HepG2 (cell line): Measurements from ENCODE around the gene GTF3A. TPM values are rescaled to one million over a fixed set of nuclear protein-coding genes. Genes with fewer than 3 reads are reported as not detected.

ENCODE experiments used
- ARID4A ChIP-seq: sonication (generic); formaldehyde crosslinking; IDR thresholded peaks from 2 replicates; pipeline ENCODE4 v1.5.0; 2020; ENCODE audit warnings: mild to moderate bottlenecking, missing genetic modification reagents, borderline replicate concordance
- ELF1 ChIP-seq: sonication (generic); formaldehyde crosslinking; IDR thresholded peaks from 2 replicates; pipeline ENCODE4 v1.4.0; 2020; ENCODE audit warnings: missing genetic modification reagents
- GMEB1 ChIP-seq: sonication (generic); formaldehyde crosslinking; IDR thresholded peaks from 2 replicates; pipeline ENCODE4 v1.5.1; 2020; ENCODE audit warnings: missing genetic modification reagents, mild to moderate bottlenecking, borderline replicate concordance
- HOXA9 ChIP-seq: sonication (generic); formaldehyde crosslinking; IDR thresholded peaks from 2 replicates; pipeline ENCODE4 v1.8.1; 2022; ENCODE audit warnings: missing genetic modification reagents, mild to moderate bottlenecking, moderate library complexity, borderline replicate concordance
- MEF2D ChIP-seq: sonication (generic); formaldehyde crosslinking; IDR thresholded peaks from 2 replicates; pipeline ENCODE4 v1.5.1; 2020; ENCODE audit warnings: mild to moderate bottlenecking, missing genetic modification reagents
- NCOA2 ChIP-seq: sonication (generic); formaldehyde crosslinking; IDR thresholded peaks from 2 replicates; pipeline ENCODE4 v1.8.0; 2022; ENCODE audit warnings: inconsistent platforms
- PHF8 ChIP-seq: sonication (generic); formaldehyde crosslinking; IDR thresholded peaks from 2 replicates; pipeline ENCODE4 v1.5.0; 2020; ENCODE audit warnings: missing genetic modification reagents
- POLR2A ChIP-seq, 2 experiments: IDR thresholded peaks; 2 replicates each; pipeline ENCODE4 v1.6.1; 2011; ENCODE audit warnings: low read depth in 2 of 2, low read length in 2 of 2, mild to moderate bottlenecking in 1 of 2, moderate library complexity in 1 of 2; ENCODE audit not compliant: insufficient read depth in 1 of 2
- RCOR2 ChIP-seq: IDR thresholded peaks from 2 replicates; pipeline ENCODE4 v1.6.1; 2016; ENCODE audit warnings: missing biosample characterization, missing genetic modification reagents
- SAFB2 ChIP-seq: sonication (generic); formaldehyde crosslinking; IDR thresholded peaks from 2 replicates; pipeline ENCODE4 v1.5.1; 2020; ENCODE audit warnings: missing genetic modification reagents, low read depth, mild to moderate bottlenecking, borderline replicate concordance
- SAP130 ChIP-seq: IDR thresholded peaks from 2 replicates; pipeline ENCODE4 v1.6.1; 2016; ENCODE audit warnings: low read depth
- SRF ChIP-seq: IDR thresholded peaks from 2 replicates; pipeline ENCODE4 v1.6.1; 2011; ENCODE audit warnings: mild to moderate bottlenecking, low read depth, low read length, moderate library complexity
- TCF12 ChIP-seq, 2 experiments: fragments of 450-650 bp in 1 of 2; sonication (generic) in 1 of 2; formaldehyde crosslinking in 1 of 2; IDR thresholded peaks; 2 replicates each; pipeline versions ENCODE4 v1.6.1 to v1.8.0; 2017 to 2022; ENCODE audit warnings: antibody characterized with exemption in 1 of 2, mild to moderate bottlenecking in 1 of 2, missing genetic modification reagents in 1 of 2, moderate library complexity in 1 of 2
- ZBTB2 ChIP-seq: sonication (generic); formaldehyde crosslinking; IDR thresholded peaks from 2 replicates; pipeline ENCODE4 v1.8.0; 2022; ENCODE audit warnings: low read depth, missing genetic modification reagents
- ZEB1 ChIP-seq: IDR thresholded peaks from 2 replicates; pipeline ENCODE4 v1.6.1; 2012; ENCODE audit warnings: mild to moderate bottlenecking, low read depth, inconsistent platforms; ENCODE audit not compliant: insufficient replicate concordance
- ZMYM2 ChIP-seq: sonication (generic); formaldehyde crosslinking; IDR thresholded peaks from 2 replicates; pipeline ENCODE4 v1.8.0; 2022; ENCODE audit warnings: mild to moderate bottlenecking, missing genetic modification reagents
- ZNF17 ChIP-seq: sonication (generic); formaldehyde crosslinking; IDR thresholded peaks from 2 replicates; pipeline ENCODE4 v1.5.0; 2020; ENCODE audit warnings: mild to moderate bottlenecking, missing genetic modification reagents
- ZNF180 ChIP-seq: sonication (generic); formaldehyde crosslinking; IDR thresholded peaks from 2 replicates; pipeline ENCODE4 v1.4.0; 2020; ENCODE audit warnings: low read depth, missing genetic modification reagents, borderline replicate concordance
- ZNF576 ChIP-seq: sonication (generic); formaldehyde crosslinking; IDR thresholded peaks from 2 replicates; pipeline ENCODE4 v1.4.0; 2020; ENCODE audit warnings: mild to moderate bottlenecking, missing genetic modification reagents
- ZNF639 ChIP-seq: conservative IDR thresholded peaks from 2 replicates; pipeline ENCODE4 v1.6.1; 2018; ENCODE audit warnings: missing genetic modification reagents
- ZNF644 ChIP-seq: IDR thresholded peaks from 2 replicates; pipeline ENCODE4 v1.6.1; 2016; ENCODE audit warnings: low read depth
- ZNF775 ChIP-seq: sonication (generic); formaldehyde crosslinking; IDR thresholded peaks from 2 replicates; pipeline ENCODE4 v1.4.0; 2020; ENCODE audit warnings: missing genetic modification reagents, mild to moderate bottlenecking, moderate library complexity, borderline replicate concordance
- polyA plus RNA-seq, 8 experiments: library from polyadenylated mRNA; depleted of rRNA in 3 of 8; stranded (reverse) in 7 of 8; unstranded in 1 of 8; fragments of >200 nt; fragmentation: Illumina TruSeq in 4 of 8; extraction: Trizol in 4 of 8; gene quantifications; 2 replicates each; pipeline versions ENCODE4 v1.2.1 to v1.2.3, GENCODE V29; 2011 to 2016; ENCODE audit warnings: low read depth in 4 of 8, missing spikeins in 1 of 8, mixed read lengths in 1 of 8; ENCODE audit not compliant: insufficient read depth in 1 of 8
- total RNA-seq, 5 experiments: library from RNA; depleted of rRNA; stranded (reverse); fragments of >200 nt; fragmentation: Illumina TruSeq; extraction: Trizol; gene quantifications; 2 replicates each; pipeline ENCODE4 v1.2.3, GENCODE V29; 2016; ENCODE audit warnings: low read depth in 1 of 5

GTF3A gene
- total and polyA plus RNA-seq, 2 of the 13 experiments (the other 11 are each of a cell fraction or from before 2014, with no cell fraction given) = 42.1 to 176 TPM

- TF ChIP-seq ZNF576 = no peak
- TF ChIP-seq RCOR2 (CRISPR knock-in tag) = peak; percentile 39; the same call in 1 of the 2 replicates
- TF ChIP-seq ZNF180 = no peak
- TF ChIP-seq ZEB1 = no peak
- peak; percentile 86 for TF ChIP-seq ELF1 (CRISPR knock-in tag)
- no peak for TF ChIP-seq SAFB2 (CRISPR knock-in tag)
- TF ChIP-seq ZNF775 (CRISPR knock-in tag) = 0 out of 2 replicates have a peak, but pooled peaks have one; percentile 74
- TF ChIP-seq HOXA9 (CRISPR knock-in tag) = no peak
- TF ChIP-seq ZNF644 (CRISPR knock-in tag) = peak; percentile 57
- no peak for TF ChIP-seq SRF
- peak; percentile 44; the same call in 1 of the 2 replicates for TF ChIP-seq NCOA2
- no peak for TF ChIP-seq TCF12 (IDR thresholded peaks at IDR 0.05)
- TF ChIP-seq TCF12 (CRISPR knock-in tag; IDR thresholded peaks at IDR 0.05) = no peak
- no peak for TF ChIP-seq ZMYM2 (CRISPR knock-in tag)
- no peak for TF ChIP-seq ZBTB2
- TF ChIP-seq POLR2A (IDR thresholded peaks at IDR 0.05; ENCODE audit: insufficient read depth in 1 of 2, low read depth in 2 of 2, low read length in 2 of 2) = peak; percentile 87 to 96
- TF ChIP-seq ZNF17 (CRISPR knock-in tag) = no peak
- no peak for TF ChIP-seq GMEB1 (CRISPR knock-in tag)
- TF ChIP-seq SAP130 (CRISPR knock-in tag) = peak; percentile 72
- TF ChIP-seq PHF8 (CRISPR knock-in tag) = no peak
- peak; percentile 44; the same call in 1 of the 2 replicates for TF ChIP-seq ARID4A (CRISPR knock-in tag)
- TF ChIP-seq MEF2D = peak; percentile 60; the same call in 1 of the 2 replicates
- no peak for TF ChIP-seq ZNF639 (CRISPR knock-in tag)
Measured at GRCh38 chr13:27396252-27396846, 28.1 kb upstream of the GTF3A start (continued).
